OCI-LY7 (cell line): ENCODE data around the gene CUEDC1. TPM values are rescaled to one million over a fixed set of nuclear protein-coding genes. Genes with fewer than 3 reads are reported as not detected.
A peak's percentile ranks its signal among the peaks of the same experiment; 100 is the strongest.

Source experiments
- BruUV-seq: library from RNA; stranded (reverse); fragments of 400-500 nt; replicated peaks from 2 replicates; lab custom pipeline; 2021; lab: Mats Ljungman, UMichigan
- CTCF ChIA-PET: fragments of 300-600 bp; sonication (Branson Sonifier 250); formaldehyde crosslinking; loops from one replicate; lab custom pipeline; 2022; ENCODE audit warnings: antibody characterized with exemption; ENCODE audit not compliant: unreplicated experiment; lab: Charles Lee
- POLR2A ChIA-PET: fragments of 300-600 bp; sonication (Branson Sonifier 250); formaldehyde crosslinking; loops from one replicate; lab custom pipeline; 2022; ENCODE audit warnings: antibody characterized with exemption; lab: Charles Lee
- DNase-seq: peaks from one replicate; pipeline ENCODE4 v3.0.0-alpha.2; 2015; ENCODE audit warnings: low spot score
- H2AFZ ChIP-seq: fragments of 200-600 bp; sonication (generic), shearing (Covaris generic); 2 replicates; pipeline ENCODE4 v1.6.1; 2014; ENCODE audit warnings: mild to moderate bottlenecking, antibody characterized with exemption, low read length, moderate library complexity
- H3K27ac ChIP-seq: fragments of 200-600 bp; sonication (generic); 2 replicates; pipeline ENCODE4 v1.5.1; 2014; ENCODE audit warnings: mixed run types, low read depth, mild to moderate bottlenecking, moderate library complexity, low read length, inconsistent platforms; ENCODE audit not compliant: poor library complexity, severe bottlenecking
- H3K36me3 ChIP-seq: fragments of 200-600 bp; sonication (generic); 2 replicates; pipeline ENCODE4 v1.6.1; 2014; ENCODE audit warnings: mild to moderate bottlenecking, antibody characterized with exemption, low read length, moderate library complexity, mixed read lengths; ENCODE audit not compliant: insufficient read depth
- H3K4me1 ChIP-seq: fragments of 200-600 bp; sonication (generic); 2 replicates; pipeline ENCODE4 v1.5.1; 2014; ENCODE audit warnings: mild to moderate bottlenecking, low read length; ENCODE audit not compliant: insufficient read depth, poor library complexity, severe bottlenecking
- H3K4me2 ChIP-seq: fragments of 200-600 bp; sonication (generic); 2 replicates; pipeline ENCODE4 v1.6.1; 2014; ENCODE audit warnings: mild to moderate bottlenecking, low read length
- H3K4me3 ChIP-seq: fragments of 200-600 bp; sonication (generic); 2 replicates; pipeline ENCODE4 v1.5.1; 2014; ENCODE audit warnings: mild to moderate bottlenecking, low read depth, low read length; ENCODE audit not compliant: poor library complexity, severe bottlenecking
- H3K79me2 ChIP-seq: fragments of 200-600 bp; sonication (generic); 2 replicates; pipeline ENCODE4 v1.6.1; 2016; ENCODE audit warnings: low read depth, mild to moderate bottlenecking, low read length, moderate library complexity, mixed read lengths; ENCODE audit not compliant: insufficient read depth
- H3K9me2 ChIP-seq: fragments of 200-600 bp; sonication (generic); 2 replicates; pipeline ENCODE4 v1.6.1; 2016; ENCODE audit warnings: mild to moderate bottlenecking, low read length, mixed read lengths; ENCODE audit not compliant: insufficient read depth
- H3K9me3 ChIP-seq: fragments of 200-600 bp; sonication (generic); 2 replicates; pipeline ENCODE4 v1.6.1; 2014; ENCODE audit warnings: mild to moderate bottlenecking, mixed run types, low read length, mixed read lengths
- H4K20me1 ChIP-seq: fragments of 200-600 bp; sonication (generic); 2 replicates; pipeline ENCODE4 v1.6.1; 2014; ENCODE audit warnings: mild to moderate bottlenecking, antibody characterized with exemption, low read length, moderate library complexity, mixed read lengths; ENCODE audit not compliant: insufficient read depth
- EZH2phosphoT487 ChIP-seq: fragments of 200-600 bp; sonication (generic); IDR thresholded peaks from 2 replicates; pipeline ENCODE4 v1.6.1; 2018; ENCODE audit warnings: low read depth, borderline replicate concordance, mild to moderate bottlenecking, mixed run types, antibody characterized with exemption, low read length, moderate library complexity, mixed read lengths
- intact Hi-C: fragments of 100-400 bp; cut with micrococcal nuclease; formaldehyde crosslinking; loops from one replicate; pipeline ENCODE4 v1.10.0; 2022; ENCODE audit not compliant: unreplicated experiment
- total RNA-seq, 2 experiments: library from RNA; depleted of rRNA in 1 of 2; stranded (reverse); fragments of >200 nt in 1 of 2; shearing (Covaris generic) in 1 of 2; gene quantifications; 2 replicates each; pipeline ENCODE4 v1.2.3, GENCODE V29; 2014 to 2022
- TF ChIP-seq, protein P1 (sequence below): fragments of 200-600 bp; sonication (generic); conservative IDR thresholded peaks from 2 replicates; pipeline ENCODE4 v1.5.1; 2014; ENCODE audit warnings: mild to moderate bottlenecking, antibody characterized with exemption, low read length, moderate library complexity, mixed read lengths

Gene CUEDC1
- total RNA-seq, 2 experiments from 2014 or later, result 0.74 TPM; not detected in 1

DNA sequence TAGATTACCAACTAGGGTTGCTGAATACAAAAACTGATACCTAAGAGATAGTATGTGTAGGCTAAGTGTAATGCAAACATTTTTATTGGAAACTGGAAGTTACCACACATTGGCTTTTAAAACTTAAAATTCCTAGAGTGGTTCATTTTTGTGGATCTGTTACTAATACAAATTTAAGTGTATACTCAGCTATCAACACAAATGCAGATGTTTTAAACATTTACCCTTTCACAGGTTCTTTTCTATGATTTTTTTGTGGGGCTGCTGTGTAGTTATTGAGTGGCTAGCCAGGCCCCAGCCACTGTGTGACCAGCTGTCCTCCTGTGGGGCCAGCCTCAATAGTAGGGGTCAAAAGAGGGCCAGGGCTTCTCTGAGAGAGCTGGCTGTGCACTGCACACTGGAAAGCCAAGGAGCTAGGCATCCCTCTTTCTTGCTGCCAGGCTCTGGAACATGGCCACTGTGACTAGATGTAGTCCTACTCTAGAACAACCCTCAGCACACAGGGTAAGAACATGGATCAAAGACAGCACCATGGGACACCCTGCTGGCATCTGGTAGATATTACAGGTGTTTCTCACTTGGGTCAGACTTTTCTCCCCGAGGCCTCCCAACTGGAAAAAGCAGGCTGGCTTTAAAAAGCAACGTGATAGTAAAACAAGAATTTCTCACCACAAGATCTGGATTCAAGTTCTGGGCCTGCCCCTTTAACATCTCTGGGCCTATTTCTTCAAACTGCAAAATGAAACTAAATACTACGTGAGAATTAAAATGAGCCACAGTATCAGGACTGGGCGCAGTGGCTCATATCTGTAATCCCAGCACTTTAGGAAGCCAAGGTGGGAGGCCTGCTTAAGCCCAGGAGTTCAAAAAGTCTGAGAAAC is 40.1 kb upstream of the CUEDC1 start:
- intact Hi-C loops, result loop anchor here (1.0 to 2.0 kb wide), 3 partner anchors 103 to 137 kb away; no protein-coding TSS in a partner anchor
- peaks cover 18% of the 10 kb centered on the region; the same call in 1 of the 2 replicates for H3K79me2 ChIP-seq
- H3K36me3 ChIP-seq, result peaks cover 40% of the 10 kb centered on the region
- no peaks in the 10 kb centered on the region for H3K9me3 ChIP-seq
- no peak overlapping the region for H3K27ac ChIP-seq
- no peak for TF ChIP-seq EZH2phosphoT487
- TF ChIP-seq, protein P1, sequence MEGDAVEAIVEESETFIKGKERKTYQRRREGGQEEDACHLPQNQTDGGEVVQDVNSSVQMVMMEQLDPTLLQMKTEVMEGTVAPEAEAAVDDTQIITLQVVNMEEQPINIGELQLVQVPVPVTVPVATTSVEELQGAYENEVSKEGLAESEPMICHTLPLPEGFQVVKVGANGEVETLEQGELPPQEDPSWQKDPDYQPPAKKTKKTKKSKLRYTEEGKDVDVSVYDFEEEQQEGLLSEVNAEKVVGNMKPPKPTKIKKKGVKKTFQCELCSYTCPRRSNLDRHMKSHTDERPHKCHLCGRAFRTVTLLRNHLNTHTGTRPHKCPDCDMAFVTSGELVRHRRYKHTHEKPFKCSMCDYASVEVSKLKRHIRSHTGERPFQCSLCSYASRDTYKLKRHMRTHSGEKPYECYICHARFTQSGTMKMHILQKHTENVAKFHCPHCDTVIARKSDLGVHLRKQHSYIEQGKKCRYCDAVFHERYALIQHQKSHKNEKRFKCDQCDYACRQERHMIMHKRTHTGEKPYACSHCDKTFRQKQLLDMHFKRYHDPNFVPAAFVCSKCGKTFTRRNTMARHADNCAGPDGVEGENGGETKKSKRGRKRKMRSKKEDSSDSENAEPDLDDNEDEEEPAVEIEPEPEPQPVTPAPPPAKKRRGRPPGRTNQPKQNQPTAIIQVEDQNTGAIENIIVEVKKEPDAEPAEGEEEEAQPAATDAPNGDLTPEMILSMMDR, result peak; percentile 78
- ChIA-PET POLR2A (interaction anchor here (0.5 to 2.6 kb wide), 6 partner anchors 12 to 138 kb away, joined by 3 to 16 read pairs (median 4); partner anchors contain the start of gene SRSF1), CTCF (no interaction called here)
- H3K4me2 ChIP-seq, result peak overlapping the region; percentile 38; the same call in 1 of the 2 replicates
- no peaks in the 10 kb centered on the region for H3K9me2 ChIP-seq
- H2AFZ ChIP-seq, result no peak overlapping the region
- peaks cover 36% of the 10 kb centered on the region for H3K4me1 ChIP-seq
- peak; percentile 77 for DNase-seq
- H4K20me1 ChIP-seq, result peaks cover 41% of the 10 kb centered on the region
- H3K4me3 ChIP-seq, result no peak overlapping the region
- BruUV-seq, result no TSS peak

GRCh38 chr17:57994436-57994835 is 39.2 kb upstream of the CUEDC1 start:
- H3K4me1 ChIP-seq, result peaks cover 35% of the 10 kb centered on the region
- peak overlapping the region; percentile 9 for H3K27ac ChIP-seq
- peaks cover 33% of the 10 kb centered on the region for H4K20me1 ChIP-seq
- no TSS peak for BruUV-seq
- no peak for DNase-seq
- no peak overlapping the region for H2AFZ ChIP-seq
- ChIA-PET POLR2A (interaction anchor here (0.5 to 2.0 kb wide), 4 partner anchors 12 to 137 kb away, joined by 3 to 7 read pairs (median 5); no protein-coding TSS in a partner anchor), CTCF (no interaction called here)
- peaks cover 31% of the 10 kb centered on the region for H3K36me3 ChIP-seq
- H3K9me3 ChIP-seq, result no peaks in the 10 kb centered on the region
- H3K9me2 ChIP-seq, result no peaks in the 10 kb centered on the region
- peaks cover 9% of the 10 kb centered on the region; the same call in 1 of the 2 replicates for H3K79me2 ChIP-seq
- TF ChIP-seq EZH2phosphoT487, result no peak
- TF ChIP-seq, protein P1, result no peak
- H3K4me2 ChIP-seq, result peak overlapping the region; percentile 38
- intact Hi-C loops, result loop anchor here (2.0 kb wide), 1 partner anchor 118 kb away; no protein-coding TSS in a partner anchor
- H3K4me3 ChIP-seq, result no peak overlapping the region
